NOMO-1 treated with DMSO at 0.1 percent for 48 hours (cell line): Measurements from ENCODE around the gene EXOC6B.
A peak's percentile ranks its signal among the peaks of the same experiment; 100 is the strongest.
"Not testable (repeated sequence)": the region's sequence is repeated elsewhere in the genome, so short reads cannot be mapped to it uniquely, and the experiment has no call there.

Experiments used
- DNase-seq: peaks from one replicate; lab custom pipeline; 2025; ENCODE audit not compliant: unreplicated experiment; lab: John Stamatoyannopoulos, UW

The EXOC6B gene

GRCh38 chr2:72555363-72555762 is 270.5 kb downstream of the EXOC6B start:
- not testable (repeated sequence) for DNase-seq

- not testable (repeated sequence) for DNase-seq
Measured at GRCh38 chr2:72554910-72555309, 270.9 kb downstream of the EXOC6B start.

- DNase-seq, result no peak
Measured at GRCh38 chr2:72554381-72554780, 271.5 kb downstream of the EXOC6B start.

GRCh38 chr2:72548081-72548764 is 277.6 kb downstream of the EXOC6B start:
- DNase-seq, result no peak

- no peak for DNase-seq
Measured at GRCh38 chr2:72545790-72546189, 280.0 kb downstream of the EXOC6B start.

GRCh38 chr2:72544554-72544953 is 281.3 kb downstream of the EXOC6B start:
- no peak for DNase-seq

- no peak for DNase-seq
Measured at GRCh38 chr2:72543497-72544216, 282.2 kb downstream of the EXOC6B start.

- DNase-seq, result no peak
Measured at GRCh38 chr2:72539071-72539552, 286.7 kb downstream of the EXOC6B start.

- DNase-seq, result no peak
Measured at GRCh38 chr2:72538486-72538885, 287.3 kb downstream of the EXOC6B start.

GRCh38 chr2:72535586-72535985 is 290.2 kb downstream of the EXOC6B start:
- DNase-seq, result peak; percentile 60

- DNase-seq, result no peak
Measured at GRCh38 chr2:72533765-72534164, 292.1 kb downstream of the EXOC6B start.

- DNase-seq, result no peak
Measured at GRCh38 chr2:72527424-72527823, 298.4 kb downstream of the EXOC6B start.

GRCh38 chr2:72526623-72527022 is 299.2 kb downstream of the EXOC6B start:
- no peak for DNase-seq

- DNase-seq, result no peak
Measured at GRCh38 chr2:72524071-72524470, 301.8 kb downstream of the EXOC6B start.

- peak; percentile 8 for DNase-seq
Measured at GRCh38 chr2:72515696-72516095, 310.1 kb downstream of the EXOC6B start.

GRCh38 chr2:72513011-72513410 is 312.8 kb downstream of the EXOC6B start:
- DNase-seq, result no peak

GRCh38 chr2:72512376-72512775 is 313.5 kb downstream of the EXOC6B start:
- no peak for DNase-seq

GRCh38 chr2:72511906-72512305 is 313.9 kb downstream of the EXOC6B start:
- DNase-seq, result no peak

GRCh38 chr2:72497763-72498162 is 328.1 kb downstream of the EXOC6B start:
- no peak for DNase-seq

GRCh38 chr2:72496479-72496878 is 329.4 kb downstream of the EXOC6B start:
- no peak for DNase-seq

- DNase-seq, result no peak
Measured at GRCh38 chr2:72494392-72494791, 331.4 kb downstream of the EXOC6B start.

- not testable (repeated sequence) for DNase-seq
Measured at GRCh38 chr2:72484622-72485021, 341.2 kb downstream of the EXOC6B start.
